ENCODE measurements around the gene ARAP3.
A peak's percentile ranks its signal among the peaks of the same experiment; 100 is the strongest.

ARAP3 gene

GRCh38 chr5:141647242-141647641, 34.8 kb downstream of the ARAP3 start:
- TF ChIP-seq CREB1 (IDR thresholded peaks at IDR 0.05; ENCODE audit: low read depth) (no peak), RAD21 (IDR thresholded peaks at IDR 0.05; ENCODE audit: low read depth) (no peak)

GRCh38 chr5:141646026-141646425, 36.0 kb downstream of the ARAP3 start:
- no peak for TF ChIP-seq TCF12 (IDR thresholded peaks at IDR 0.05; ENCODE audit: low read depth)
- no peak for TF ChIP-seq TAF1 (IDR thresholded peaks at IDR 0.05; ENCODE audit: low read depth)
- TF ChIP-seq TEAD4 (IDR thresholded peaks at IDR 0.05), result no peak
- no peak for TF ChIP-seq YY1 (IDR thresholded peaks at IDR 0.05; ENCODE audit: low read depth)
- no peak for TF ChIP-seq RAD21 (IDR thresholded peaks at IDR 0.05; ENCODE audit: low read depth)
- no peak for TF ChIP-seq MAX (IDR thresholded peaks at IDR 0.05)
- TF ChIP-seq CEBPB (IDR thresholded peaks at IDR 0.05), result no peak
- no peak for TF ChIP-seq CREB1 (IDR thresholded peaks at IDR 0.05; ENCODE audit: low read depth)
- TF ChIP-seq EGR1 (IDR thresholded peaks at IDR 0.05), result no peak
- TF ChIP-seq, protein P1, sequence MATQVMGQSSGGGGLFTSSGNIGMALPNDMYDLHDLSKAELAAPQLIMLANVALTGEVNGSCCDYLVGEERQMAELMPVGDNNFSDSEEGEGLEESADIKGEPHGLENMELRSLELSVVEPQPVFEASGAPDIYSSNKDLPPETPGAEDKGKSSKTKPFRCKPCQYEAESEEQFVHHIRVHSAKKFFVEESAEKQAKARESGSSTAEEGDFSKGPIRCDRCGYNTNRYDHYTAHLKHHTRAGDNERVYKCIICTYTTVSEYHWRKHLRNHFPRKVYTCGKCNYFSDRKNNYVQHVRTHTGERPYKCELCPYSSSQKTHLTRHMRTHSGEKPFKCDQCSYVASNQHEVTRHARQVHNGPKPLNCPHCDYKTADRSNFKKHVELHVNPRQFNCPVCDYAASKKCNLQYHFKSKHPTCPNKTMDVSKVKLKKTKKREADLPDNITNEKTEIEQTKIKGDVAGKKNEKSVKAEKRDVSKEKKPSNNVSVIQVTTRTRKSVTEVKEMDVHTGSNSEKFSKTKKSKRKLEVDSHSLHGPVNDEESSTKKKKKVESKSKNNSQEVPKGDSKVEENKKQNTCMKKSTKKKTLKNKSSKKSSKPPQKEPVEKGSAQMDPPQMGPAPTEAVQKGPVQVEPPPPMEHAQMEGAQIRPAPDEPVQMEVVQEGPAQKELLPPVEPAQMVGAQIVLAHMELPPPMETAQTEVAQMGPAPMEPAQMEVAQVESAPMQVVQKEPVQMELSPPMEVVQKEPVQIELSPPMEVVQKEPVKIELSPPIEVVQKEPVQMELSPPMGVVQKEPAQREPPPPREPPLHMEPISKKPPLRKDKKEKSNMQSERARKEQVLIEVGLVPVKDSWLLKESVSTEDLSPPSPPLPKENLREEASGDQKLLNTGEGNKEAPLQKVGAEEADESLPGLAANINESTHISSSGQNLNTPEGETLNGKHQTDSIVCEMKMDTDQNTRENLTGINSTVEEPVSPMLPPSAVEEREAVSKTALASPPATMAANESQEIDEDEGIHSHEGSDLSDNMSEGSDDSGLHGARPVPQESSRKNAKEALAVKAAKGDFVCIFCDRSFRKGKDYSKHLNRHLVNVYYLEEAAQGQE (IDR thresholded peaks at IDR 0.05; ENCODE audit: low read depth), result no peak
- no peak for TF ChIP-seq ZBTB7A (IDR thresholded peaks at IDR 0.05; ENCODE audit: low read depth)
- TF ChIP-seq EP300 (IDR thresholded peaks at IDR 0.05; ENCODE audit: borderline replicate concordance), result no peak
- no peak for TF ChIP-seq NFIC (IDR thresholded peaks at IDR 0.05)
- TF ChIP-seq, protein P2, sequence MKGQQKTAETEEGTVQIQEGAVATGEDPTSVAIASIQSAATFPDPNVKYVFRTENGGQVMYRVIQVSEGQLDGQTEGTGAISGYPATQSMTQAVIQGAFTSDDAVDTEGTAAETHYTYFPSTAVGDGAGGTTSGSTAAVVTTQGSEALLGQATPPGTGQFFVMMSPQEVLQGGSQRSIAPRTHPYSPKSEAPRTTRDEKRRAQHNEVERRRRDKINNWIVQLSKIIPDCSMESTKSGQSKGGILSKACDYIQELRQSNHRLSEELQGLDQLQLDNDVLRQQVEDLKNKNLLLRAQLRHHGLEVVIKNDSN (IDR thresholded peaks at IDR 0.05), result no peak
- no peak for TF ChIP-seq FOXM1 (IDR thresholded peaks at IDR 0.05; ENCODE audit: borderline replicate concordance, low read depth)

DNA sequence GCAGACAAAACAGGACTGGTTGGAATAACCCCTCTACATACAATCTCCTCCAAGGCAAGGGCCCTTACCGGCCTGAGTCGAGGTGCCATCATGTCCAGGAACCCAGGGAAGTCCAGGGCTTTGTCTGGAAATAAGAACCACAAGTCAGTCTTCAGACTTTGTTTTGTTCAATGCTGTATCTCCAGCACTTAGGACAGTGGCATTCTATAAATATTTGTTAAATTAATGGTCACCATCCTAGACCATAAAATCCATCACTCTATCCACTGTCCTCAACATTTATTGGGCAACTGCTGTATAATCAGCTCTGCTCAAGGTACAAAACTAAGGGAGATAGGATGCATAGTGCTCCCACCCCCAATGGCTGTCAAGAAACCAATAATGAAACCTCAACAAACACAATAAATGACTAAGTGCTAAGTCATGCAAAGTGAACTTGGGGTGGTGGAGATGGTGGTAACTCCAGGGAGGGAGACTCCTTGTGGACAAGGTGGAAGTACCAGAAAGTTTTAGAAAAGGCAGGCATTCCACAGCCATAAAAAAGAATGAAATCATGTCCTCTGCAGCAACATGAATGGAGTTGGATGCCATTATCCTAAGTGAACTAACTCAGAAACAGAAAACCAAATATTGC, 40.3 kb downstream of the ARAP3 start:
- TF ChIP-seq TEAD4 (IDR thresholded peaks at IDR 0.05), result 0 out of 2 replicates have a peak, but pooled peaks have one; percentile 17
- no peak for TF ChIP-seq TCF12 (IDR thresholded peaks at IDR 0.05; ENCODE audit: low read depth)
- TF ChIP-seq, protein P1 (IDR thresholded peaks at IDR 0.05; ENCODE audit: low read depth), result peak; percentile 57; the same call in 1 of the 2 replicates
- TF ChIP-seq ZBTB7A (IDR thresholded peaks at IDR 0.05; ENCODE audit: low read depth), result no peak
- no peak for TF ChIP-seq FOXM1 (IDR thresholded peaks at IDR 0.05; ENCODE audit: borderline replicate concordance, low read depth)
- TF ChIP-seq NFIC (IDR thresholded peaks at IDR 0.05), result no peak
- no peak for TF ChIP-seq TAF1 (IDR thresholded peaks at IDR 0.05; ENCODE audit: low read depth)
- TF ChIP-seq CREB1 (IDR thresholded peaks at IDR 0.05; ENCODE audit: low read depth), result no peak
- peak; percentile 23; the same call in 1 of the 2 replicates for TF ChIP-seq RAD21 (IDR thresholded peaks at IDR 0.05; ENCODE audit: low read depth)

DNA sequence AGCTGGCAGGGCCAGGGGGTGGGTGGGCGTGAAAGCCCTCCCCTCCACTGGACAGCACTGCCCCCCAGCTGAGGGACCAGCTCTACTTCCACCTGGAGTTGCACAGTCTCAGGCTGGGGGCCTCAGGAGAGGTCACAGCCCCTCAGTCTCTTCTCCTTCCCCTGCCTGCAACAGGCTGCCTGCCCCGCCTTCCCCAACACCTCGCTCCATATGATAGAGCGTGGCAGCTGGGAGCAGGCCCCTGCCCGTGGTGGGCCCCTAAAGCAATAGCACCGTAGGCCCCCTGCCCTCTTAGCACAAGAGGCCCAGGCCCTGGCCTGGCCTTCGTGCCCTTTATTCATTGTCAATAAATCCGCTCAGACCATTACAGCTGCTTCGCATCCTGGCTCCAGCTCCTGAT, 41.3 kb downstream of the ARAP3 start:
- TF ChIP-seq ZBTB7A (IDR thresholded peaks at IDR 0.05; ENCODE audit: low read depth), result no peak
- TF ChIP-seq YY1 (IDR thresholded peaks at IDR 0.05; ENCODE audit: low read depth), result no peak
- TF ChIP-seq CEBPB (IDR thresholded peaks at IDR 0.05), result no peak
- TF ChIP-seq NFIC (IDR thresholded peaks at IDR 0.05), result no peak
- TF ChIP-seq MAX (IDR thresholded peaks at IDR 0.05), result no peak
- TF ChIP-seq RAD21 (IDR thresholded peaks at IDR 0.05; ENCODE audit: low read depth), result no peak
- TF ChIP-seq, protein P1 (IDR thresholded peaks at IDR 0.05; ENCODE audit: low read depth), result no peak
- TF ChIP-seq, protein P2 (IDR thresholded peaks at IDR 0.05), result no peak
- TF ChIP-seq CREB1 (IDR thresholded peaks at IDR 0.05; ENCODE audit: low read depth), result no peak
- TF ChIP-seq TEAD4 (IDR thresholded peaks at IDR 0.05), result no peak
- TF ChIP-seq FOXM1 (IDR thresholded peaks at IDR 0.05; ENCODE audit: borderline replicate concordance, low read depth), result no peak
